ENCODE data around the gene NACC2.

DNA sequence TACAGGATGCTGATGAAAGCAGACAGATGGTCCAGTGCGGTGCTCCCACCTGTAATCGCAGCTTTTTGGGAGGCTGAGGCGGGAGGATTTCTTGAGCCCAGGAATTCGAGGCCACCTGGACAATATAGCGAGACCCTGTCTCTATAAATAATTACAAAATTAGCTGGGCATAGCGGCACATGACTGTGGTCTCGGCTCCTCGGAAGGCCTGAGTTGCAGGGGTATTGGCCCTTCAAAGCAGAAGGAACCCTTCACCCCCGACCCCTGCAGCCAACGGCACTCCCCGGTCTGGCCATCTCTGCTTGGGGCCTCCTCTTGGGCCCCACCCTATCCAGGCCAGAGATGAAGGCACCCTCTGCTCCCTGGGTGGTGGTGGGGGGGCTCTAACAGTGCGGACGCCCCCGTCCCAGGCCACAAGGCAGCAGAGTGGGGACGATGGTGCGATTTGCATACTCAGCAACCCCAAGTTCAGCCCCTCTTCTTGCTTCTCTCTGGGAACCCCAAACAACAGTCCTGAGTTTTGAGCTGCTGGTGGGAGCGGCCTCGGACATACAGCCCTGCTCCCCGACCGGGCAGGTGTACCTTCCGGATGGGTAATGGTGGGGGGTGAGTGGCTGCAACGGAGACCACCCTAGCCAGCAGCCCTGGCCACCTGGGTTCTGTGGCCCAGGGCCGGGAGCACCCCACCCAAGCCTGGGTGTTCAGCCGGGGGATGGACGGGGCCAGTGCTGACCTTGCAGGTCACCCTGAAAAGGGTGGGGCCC, 50.7 kb downstream of the NACC2 start:
- TF ChIP-seq, protein P1, sequence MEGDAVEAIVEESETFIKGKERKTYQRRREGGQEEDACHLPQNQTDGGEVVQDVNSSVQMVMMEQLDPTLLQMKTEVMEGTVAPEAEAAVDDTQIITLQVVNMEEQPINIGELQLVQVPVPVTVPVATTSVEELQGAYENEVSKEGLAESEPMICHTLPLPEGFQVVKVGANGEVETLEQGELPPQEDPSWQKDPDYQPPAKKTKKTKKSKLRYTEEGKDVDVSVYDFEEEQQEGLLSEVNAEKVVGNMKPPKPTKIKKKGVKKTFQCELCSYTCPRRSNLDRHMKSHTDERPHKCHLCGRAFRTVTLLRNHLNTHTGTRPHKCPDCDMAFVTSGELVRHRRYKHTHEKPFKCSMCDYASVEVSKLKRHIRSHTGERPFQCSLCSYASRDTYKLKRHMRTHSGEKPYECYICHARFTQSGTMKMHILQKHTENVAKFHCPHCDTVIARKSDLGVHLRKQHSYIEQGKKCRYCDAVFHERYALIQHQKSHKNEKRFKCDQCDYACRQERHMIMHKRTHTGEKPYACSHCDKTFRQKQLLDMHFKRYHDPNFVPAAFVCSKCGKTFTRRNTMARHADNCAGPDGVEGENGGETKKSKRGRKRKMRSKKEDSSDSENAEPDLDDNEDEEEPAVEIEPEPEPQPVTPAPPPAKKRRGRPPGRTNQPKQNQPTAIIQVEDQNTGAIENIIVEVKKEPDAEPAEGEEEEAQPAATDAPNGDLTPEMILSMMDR (conservative IDR thresholded peaks at IDR 0.05 in 1 of 2, IDR thresholded peaks at IDR 0.05 in 1 of 2; ENCODE audit: low read depth in 1 of 2, low read length in 2 of 2), result no peak
- no peak for TF ChIP-seq EZH2 (IDR thresholded peaks at IDR 0.05; ENCODE audit: low read length, missing control alignments)

All from fibroblast of lung (primary cell).